ENCODE data around the gene TNFSF18. TPM values are rescaled to one million over a fixed set of nuclear protein-coding genes. Genes with fewer than 3 reads are reported as not detected.

The TNFSF18 gene
- total RNA-seq, 1 donor from 2014 or later: 0.14 TPM

DNA sequence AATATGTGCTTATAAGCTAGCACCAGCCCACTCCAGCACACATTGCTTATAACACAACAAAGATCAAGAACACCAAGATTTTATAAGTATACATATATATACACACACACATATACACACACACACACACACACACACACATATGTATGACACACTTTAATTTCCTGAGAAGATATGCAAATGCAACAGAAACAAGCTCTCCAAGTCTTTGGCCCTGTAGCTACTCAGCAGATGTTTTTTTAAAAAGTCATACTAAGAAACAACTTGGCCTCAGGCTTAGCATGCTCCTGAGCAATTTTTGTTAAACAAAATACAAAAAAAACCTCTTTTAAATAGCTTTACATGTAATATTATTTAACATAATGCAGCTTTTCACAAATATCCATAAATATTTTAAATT is 11.1 kb downstream of the TNFSF18 start:
- H3K4me3 ChIP-seq (ENCODE audit: insufficient read depth, low read depth, low read length): no peak overlapping the region
- no peak overlapping the region for H3K4me2 ChIP-seq (ENCODE audit: low read length)
- Mint-ChIP-seq H3K9me3 (ENCODE audit: unreplicated experiment) (peaks cover 1% of the 10 kb centered on the region), H3K4me1 (ENCODE audit: low read depth, unreplicated experiment) (peaks cover 16% of the 10 kb centered on the region), H3K36me3 (ENCODE audit: low read depth, unreplicated experiment) (no peaks in the 10 kb centered on the region), H3K4me3 (ENCODE audit: unreplicated experiment) (no peak overlapping the region), H3K27me3 (ENCODE audit: low read depth, unreplicated experiment) (no peaks in the 10 kb centered on the region), H3K27ac (ENCODE audit: unreplicated experiment) (no peak overlapping the region)
- no peak for FAIRE-seq
- no peaks in the 10 kb centered on the region for H3K79me2 ChIP-seq (ENCODE audit: insufficient read depth, low read length)
- H3K9ac ChIP-seq (ENCODE audit: low read length): no peak overlapping the region
- DNase-seq (ENCODE audit: low read depth): no peak
- no peak overlapping the region for H2AFZ ChIP-seq (ENCODE audit: low read depth, low read length)
- H4K20me1 ChIP-seq (ENCODE audit: insufficient read depth, low read length): no peaks in the 10 kb centered on the region
- H3K27ac ChIP-seq (ENCODE audit: low read depth, low read length): no peak overlapping the region
- H3K36me3 ChIP-seq (ENCODE audit: insufficient read depth, low read length): no peaks in the 10 kb centered on the region
- TF ChIP-seq EZH2 (IDR thresholded peaks at IDR 0.05; ENCODE audit: insufficient read depth, low read length): no peak
- H3K4me1 ChIP-seq (ENCODE audit: insufficient read depth, low read length): peaks cover 16% of the 10 kb centered on the region
- no peaks in the 10 kb centered on the region for H3K27me3 ChIP-seq (ENCODE audit: insufficient read depth, low read length)
- no peaks in the 10 kb centered on the region for H3K9me3 ChIP-seq (ENCODE audit: insufficient read depth, low read depth, low read length)

DNA sequence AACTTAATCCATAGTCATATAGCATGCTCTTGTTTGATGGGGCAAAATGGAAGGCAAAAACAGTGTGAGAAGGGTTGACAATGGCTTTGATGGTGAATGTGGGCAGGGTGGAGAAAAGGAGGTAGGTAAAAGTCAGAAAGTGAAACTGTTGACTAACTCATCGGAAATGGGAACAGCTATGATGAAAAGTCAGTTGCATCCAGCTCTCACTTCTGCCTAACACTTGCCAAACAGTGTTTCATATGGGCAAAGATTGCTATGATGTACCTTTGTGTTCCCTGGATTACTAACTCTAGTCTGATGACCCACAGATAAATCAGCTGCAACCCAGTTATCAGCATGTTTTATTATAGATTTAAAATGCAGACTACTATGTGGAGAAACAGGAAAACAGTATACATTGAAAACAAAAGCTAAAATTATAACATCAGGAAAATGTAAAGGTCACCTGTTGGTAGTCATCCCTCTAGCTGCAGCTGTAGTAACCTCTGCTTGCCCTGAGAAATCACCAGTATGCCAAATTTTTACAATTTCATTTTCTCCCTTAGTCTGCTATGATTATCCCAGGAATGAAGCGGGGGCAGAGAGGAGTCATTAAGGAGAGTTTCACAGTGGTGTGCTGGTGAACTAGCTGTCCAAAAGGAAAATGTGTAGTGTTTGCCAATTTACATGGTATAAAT is 11.7 kb downstream of the TNFSF18 start:
- Histone ChIP-seq H4K20me1 (ENCODE audit: insufficient read depth, low read length) (no peaks in the 10 kb centered on the region), H3K27ac (ENCODE audit: low read depth, low read length) (no peak overlapping the region), H3K4me2 (ENCODE audit: low read length) (no peak overlapping the region), H3K27me3 (ENCODE audit: insufficient read depth, low read length) (no peaks in the 10 kb centered on the region), H3K9ac (ENCODE audit: low read length) (no peak overlapping the region), H3K4me1 (ENCODE audit: insufficient read depth, low read length) (peaks cover 16% of the 10 kb centered on the region), H3K79me2 (ENCODE audit: insufficient read depth, low read length) (no peaks in the 10 kb centered on the region), H3K4me3 (ENCODE audit: insufficient read depth, low read depth, low read length) (no peak overlapping the region), H3K36me3 (ENCODE audit: insufficient read depth, low read length) (no peaks in the 10 kb centered on the region), H2AFZ (ENCODE audit: low read depth, low read length) (no peak overlapping the region), H3K9me3 (ENCODE audit: insufficient read depth, low read depth, low read length) (no peaks in the 10 kb centered on the region)
- FAIRE-seq (no peak), DNase-seq (ENCODE audit: low read depth) (no peak)
- Mint-ChIP-seq H3K9me3 (ENCODE audit: unreplicated experiment) (peaks cover 1% of the 10 kb centered on the region), H3K27me3 (ENCODE audit: low read depth, unreplicated experiment) (no peaks in the 10 kb centered on the region), H3K36me3 (ENCODE audit: low read depth, unreplicated experiment) (no peaks in the 10 kb centered on the region), H3K27ac (ENCODE audit: unreplicated experiment) (no peak overlapping the region), H3K4me3 (ENCODE audit: unreplicated experiment) (no peak overlapping the region), H3K4me1 (ENCODE audit: low read depth, unreplicated experiment) (peaks cover 15% of the 10 kb centered on the region)
- TF ChIP-seq, protein P1, sequence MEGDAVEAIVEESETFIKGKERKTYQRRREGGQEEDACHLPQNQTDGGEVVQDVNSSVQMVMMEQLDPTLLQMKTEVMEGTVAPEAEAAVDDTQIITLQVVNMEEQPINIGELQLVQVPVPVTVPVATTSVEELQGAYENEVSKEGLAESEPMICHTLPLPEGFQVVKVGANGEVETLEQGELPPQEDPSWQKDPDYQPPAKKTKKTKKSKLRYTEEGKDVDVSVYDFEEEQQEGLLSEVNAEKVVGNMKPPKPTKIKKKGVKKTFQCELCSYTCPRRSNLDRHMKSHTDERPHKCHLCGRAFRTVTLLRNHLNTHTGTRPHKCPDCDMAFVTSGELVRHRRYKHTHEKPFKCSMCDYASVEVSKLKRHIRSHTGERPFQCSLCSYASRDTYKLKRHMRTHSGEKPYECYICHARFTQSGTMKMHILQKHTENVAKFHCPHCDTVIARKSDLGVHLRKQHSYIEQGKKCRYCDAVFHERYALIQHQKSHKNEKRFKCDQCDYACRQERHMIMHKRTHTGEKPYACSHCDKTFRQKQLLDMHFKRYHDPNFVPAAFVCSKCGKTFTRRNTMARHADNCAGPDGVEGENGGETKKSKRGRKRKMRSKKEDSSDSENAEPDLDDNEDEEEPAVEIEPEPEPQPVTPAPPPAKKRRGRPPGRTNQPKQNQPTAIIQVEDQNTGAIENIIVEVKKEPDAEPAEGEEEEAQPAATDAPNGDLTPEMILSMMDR (IDR thresholded peaks at IDR 0.05; ENCODE audit: insufficient read depth, low read depth, low read length): no peak
- TF ChIP-seq EZH2 (IDR thresholded peaks at IDR 0.05; ENCODE audit: insufficient read depth, low read length): no peak

DNA sequence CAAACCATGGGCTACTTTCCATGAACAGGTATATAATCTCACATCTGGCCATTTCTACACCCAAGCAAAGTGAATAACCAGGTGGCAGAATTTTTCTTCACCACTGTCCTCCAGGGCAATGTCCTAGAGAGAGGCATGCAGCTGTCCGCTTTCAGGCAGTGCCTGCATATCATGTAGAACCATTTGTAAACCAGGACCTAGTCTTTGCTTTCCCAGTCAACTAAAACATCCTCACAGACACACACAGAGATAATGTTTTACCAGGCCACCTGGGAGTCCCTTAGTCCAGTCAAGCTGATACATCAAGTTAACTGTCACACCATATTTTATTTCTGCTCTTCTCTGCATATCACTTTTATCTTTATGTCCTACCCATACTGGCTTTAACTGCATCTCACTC is 26.2 kb downstream of the TNFSF18 start:
- Histone ChIP-seq H3K4me2 (ENCODE audit: low read length) (no peak overlapping the region), H3K4me1 (ENCODE audit: insufficient read depth, low read length) (no peaks in the 10 kb centered on the region), H3K27me3 (ENCODE audit: insufficient read depth, low read length) (no peaks in the 10 kb centered on the region), H3K36me3 (ENCODE audit: insufficient read depth, low read length) (no peaks in the 10 kb centered on the region), H2AFZ (ENCODE audit: low read depth, low read length) (no peak overlapping the region), H3K79me2 (ENCODE audit: insufficient read depth, low read length) (no peaks in the 10 kb centered on the region), H3K27ac (ENCODE audit: low read depth, low read length) (no peak overlapping the region), H3K9ac (ENCODE audit: low read length) (no peak overlapping the region), H3K9me3 (ENCODE audit: insufficient read depth, low read depth, low read length) (no peaks in the 10 kb centered on the region), H3K4me3 (ENCODE audit: insufficient read depth, low read depth, low read length) (no peak overlapping the region), H4K20me1 (ENCODE audit: insufficient read depth, low read length) (no peaks in the 10 kb centered on the region)
- Mint-ChIP-seq H3K27ac (ENCODE audit: unreplicated experiment) (no peak overlapping the region), H3K9me3 (ENCODE audit: unreplicated experiment) (peaks cover 10% of the 10 kb centered on the region), H3K4me1 (ENCODE audit: low read depth, unreplicated experiment) (peaks cover 2% of the 10 kb centered on the region), H3K4me3 (ENCODE audit: unreplicated experiment) (no peak overlapping the region), H3K36me3 (ENCODE audit: low read depth, unreplicated experiment) (no peaks in the 10 kb centered on the region), H3K27me3 (ENCODE audit: low read depth, unreplicated experiment) (no peaks in the 10 kb centered on the region)
- DNase-seq (ENCODE audit: low read depth) (no peak), FAIRE-seq (no peak)
- no peak for TF ChIP-seq EZH2 (IDR thresholded peaks at IDR 0.05; ENCODE audit: insufficient read depth, low read length)
- TF ChIP-seq, protein P1 (IDR thresholded peaks at IDR 0.05; ENCODE audit: insufficient read depth, low read depth, low read length): no peak

All from astrocyte (in vitro differentiated cells and primary cell).